Muscle layer of colon (tissue), 2 donors: ENCODE results near the gene SNRNP200.
A peak's percentile ranks its signal among the peaks of the same experiment; 100 is the strongest.
"Not testable (repeated sequence)": the region's sequence is repeated elsewhere in the genome, so short reads cannot be mapped to it uniquely, and the experiment has no call there.

Experiments used
- H3K27ac ChIP-seq: one replicate; pipeline ENCODE4 v1.7.0; 2013; ENCODE audit warnings: low read depth, mild to moderate bottlenecking, low read length, moderate library complexity
- H3K27me3 ChIP-seq, 2 donors: one replicate each; pipeline ENCODE4 v1.7.0; 2013; ENCODE audit warnings: low read length in 2 of 2, mild to moderate bottlenecking in 2 of 2; ENCODE audit not compliant: insufficient read depth in 2 of 2, control insufficient read depth in 1 of 2
- H3K36me3 ChIP-seq: one replicate; pipeline ENCODE4 v1.7.0; 2013; ENCODE audit warnings: mild to moderate bottlenecking, low read length; ENCODE audit not compliant: insufficient read depth
- H3K4me1 ChIP-seq: one replicate; pipeline ENCODE4 v1.7.0; 2013; ENCODE audit warnings: mild to moderate bottlenecking, low read length; ENCODE audit not compliant: insufficient read depth
- H3K4me3 ChIP-seq, 2 donors: one replicate each; pipeline ENCODE4 v1.7.0; 2013; ENCODE audit warnings: low read length in 2 of 2, low read depth in 1 of 2, mild to moderate bottlenecking in 1 of 2, moderate library complexity in 1 of 2
- H3K9ac ChIP-seq: one replicate; pipeline ENCODE4 v1.7.0; 2013; ENCODE audit warnings: low read length
- H3K9me3 ChIP-seq: one replicate; pipeline ENCODE4 v1.7.0; 2013; ENCODE audit warnings: mild to moderate bottlenecking, low read length
- donor health status: abdominal sarcoma.
- donor health status: Adenocarcinoma of cecum.

SNRNP200 gene

DNA sequence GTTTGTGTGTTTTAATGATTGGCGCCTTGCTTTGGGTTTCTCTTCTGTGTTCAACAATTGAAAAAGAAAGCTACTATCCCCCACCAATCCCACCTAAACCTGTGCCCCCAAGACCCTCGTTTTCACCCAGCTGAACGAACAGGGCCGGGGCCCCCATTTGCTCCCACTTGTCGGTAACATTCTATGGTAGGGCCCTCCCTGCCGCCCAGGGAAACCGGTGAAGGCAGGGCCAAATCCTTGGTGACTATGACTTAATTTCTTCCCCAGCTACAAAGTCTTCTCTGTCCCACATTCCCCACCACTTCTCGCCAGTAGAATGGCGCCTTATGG is 598 bp upstream of the SNRNP200 start:
- peak overlapping the region; percentile 67 for H3K9ac ChIP-seq
- no peaks in the 10 kb centered on the region for H3K9me3 ChIP-seq
- peaks cover 27% of the 10 kb centered on the region for H3K36me3 ChIP-seq
- peak overlapping the region; percentile 89 for H3K27ac ChIP-seq
- H3K4me3 ChIP-seq, result peak overlapping the region; percentile 92 to 98
- peaks cover 21% of the 10 kb centered on the region for H3K4me1 ChIP-seq
- no peaks in the 10 kb centered on the region for H3K27me3 ChIP-seq

GRCh38 chr2:96304606-96305005 is 740 bp downstream of the SNRNP200 start:
- Histone ChIP-seq H3K4me3 (peak overlapping the region; percentile 92 to 98), H3K27ac (no peak overlapping the region)

GRCh38 chr2:96301865-96302264 is 3.5 kb downstream of the SNRNP200 start:
- Histone ChIP-seq H3K9ac (no peak overlapping the region), H3K9me3 (no peaks in the 10 kb centered on the region), H3K4me3 (no peak overlapping the region), H3K27ac (no peak overlapping the region), H3K4me1 (peaks cover 21% of the 10 kb centered on the region), H3K36me3 (peaks cover 68% of the 10 kb centered on the region), H3K27me3 (no peaks in the 10 kb centered on the region)

More at GRCh38 chr2:96304606-96305005, 740 bp downstream of the SNRNP200 start:
- Histone ChIP-seq H3K9ac (peak overlapping the region; percentile 81), H3K9me3 (no peaks in the 10 kb centered on the region), H3K36me3 (peaks cover 40% of the 10 kb centered on the region), H3K27me3 (no peaks in the 10 kb centered on the region), H3K4me1 (peaks cover 21% of the 10 kb centered on the region)

GRCh38 chr2:96296925-96297324 is 8.4 kb downstream of the SNRNP200 start:
- H3K36me3 ChIP-seq, result peaks cover 95% of the 10 kb centered on the region
- no peak overlapping the region for H3K9ac ChIP-seq
- H3K27ac ChIP-seq, result no peak overlapping the region
- H3K27me3 ChIP-seq, result no peaks in the 10 kb centered on the region
- H3K4me3 ChIP-seq, result no peak overlapping the region
- no peaks in the 10 kb centered on the region for H3K9me3 ChIP-seq
- H3K4me1 ChIP-seq, result no peaks in the 10 kb centered on the region

DNA sequence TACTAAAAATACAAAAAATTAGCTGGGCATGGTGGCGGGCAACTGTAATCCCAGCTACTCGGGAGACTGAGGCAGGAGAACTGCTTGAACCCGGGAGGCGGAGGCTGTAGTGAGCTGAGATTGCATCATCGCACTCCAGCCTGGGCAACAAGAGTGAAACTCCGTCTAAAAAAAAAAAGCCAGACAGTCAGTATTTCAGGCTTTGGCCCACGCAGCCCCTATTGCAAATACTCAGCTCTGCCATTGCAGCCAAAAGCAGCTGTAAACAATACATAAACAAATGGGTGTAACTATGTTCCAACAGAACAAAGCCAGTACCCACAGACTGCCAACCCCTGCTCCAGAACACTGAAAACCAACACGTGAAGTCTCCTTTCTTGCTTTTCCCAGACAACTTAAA is 11.1 kb downstream of the SNRNP200 start:
- H3K9ac ChIP-seq, H3K9me3 ChIP-seq, H3K4me1 ChIP-seq, H3K27me3 ChIP-seq, H3K4me3 ChIP-seq, H3K27ac ChIP-seq: not testable (repeated sequence)
- H3K36me3 ChIP-seq, result peaks cover 95% of the 10 kb centered on the region

- no peaks in the 10 kb centered on the region for H3K9me3 ChIP-seq
- H3K4me1 ChIP-seq, result no peaks in the 10 kb centered on the region
- no peak overlapping the region for H3K9ac ChIP-seq
- no peak overlapping the region for H3K27ac ChIP-seq
- H3K36me3 ChIP-seq, result peaks cover 95% of the 10 kb centered on the region
- H3K4me3 ChIP-seq, result no peak overlapping the region
- no peaks in the 10 kb centered on the region for H3K27me3 ChIP-seq
Observed at GRCh38 chr2:96291751-96292150, 13.6 kb downstream of the SNRNP200 start.

- Histone ChIP-seq H3K9me3 (no peaks in the 10 kb centered on the region), H3K36me3 (peaks cover 99% of the 10 kb centered on the region), H3K4me1 (no peaks in the 10 kb centered on the region), H3K27me3 (no peaks in the 10 kb centered on the region), H3K4me3 (no peak overlapping the region), H3K27ac (no peak overlapping the region), H3K9ac (no peak overlapping the region)
Observed at GRCh38 chr2:96287273-96287856, 18.0 kb downstream of the SNRNP200 start.

- no peak overlapping the region for H3K4me3 ChIP-seq
- H3K27me3 ChIP-seq, result no peaks in the 10 kb centered on the region
- no peak overlapping the region for H3K9ac ChIP-seq
- no peaks in the 10 kb centered on the region for H3K4me1 ChIP-seq
- no peak overlapping the region for H3K27ac ChIP-seq
- no peaks in the 10 kb centered on the region for H3K9me3 ChIP-seq
- H3K36me3 ChIP-seq, result peaks cover 72% of the 10 kb centered on the region
Observed at GRCh38 chr2:96276787-96277499, 28.4 kb downstream of the SNRNP200 start.

DNA sequence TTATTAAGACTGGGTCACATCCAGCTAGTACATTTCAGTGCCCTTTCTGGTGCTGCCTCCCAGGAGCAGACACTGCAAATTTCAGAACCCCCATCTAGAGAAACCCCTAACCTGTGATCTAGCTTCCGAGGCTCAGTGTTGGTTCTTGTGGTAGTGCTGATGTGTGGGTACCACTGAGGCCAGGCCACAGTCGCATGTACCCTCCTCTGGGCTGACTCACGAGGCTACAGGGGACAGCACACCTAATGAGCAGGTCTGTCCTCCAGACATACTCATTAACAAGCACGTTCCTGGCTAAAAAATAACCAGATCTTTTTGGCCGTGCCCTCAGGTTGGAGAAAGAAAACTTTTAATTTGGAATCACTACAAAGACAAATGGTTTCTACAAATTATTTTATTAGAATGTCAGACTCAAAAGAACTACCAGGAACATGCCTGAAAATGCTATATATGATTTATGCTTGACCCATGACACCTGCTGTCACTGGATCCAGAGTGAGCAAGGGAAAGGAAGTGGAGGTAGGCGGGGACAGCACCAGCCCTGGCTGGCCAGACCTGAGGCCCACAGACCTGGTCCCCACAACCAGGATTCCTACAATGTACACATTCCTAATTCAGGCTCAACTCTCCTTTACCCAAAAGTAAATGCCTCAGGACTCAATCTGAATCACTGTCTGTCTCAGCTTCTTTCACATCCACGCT is 30.8 kb downstream of the SNRNP200 start:
- Histone ChIP-seq H3K27me3 (no peaks in the 10 kb centered on the region), H3K27ac (no peak overlapping the region), H3K36me3 (peaks cover 78% of the 10 kb centered on the region), H3K9ac (no peak overlapping the region), H3K4me3 (no peak overlapping the region), H3K9me3 (no peaks in the 10 kb centered on the region), H3K4me1 (no peaks in the 10 kb centered on the region)

GRCh38 chr2:96273763-96274162 is 31.6 kb downstream of the SNRNP200 start:
- Histone ChIP-seq H3K4me3 (no peak overlapping the region), H3K27me3 (no peaks in the 10 kb centered on the region), H3K27ac (no peak overlapping the region), H3K36me3 (peaks cover 77% of the 10 kb centered on the region), H3K9ac (no peak overlapping the region), H3K9me3 (no peaks in the 10 kb centered on the region), H3K4me1 (no peaks in the 10 kb centered on the region)

GRCh38 chr2:96271995-96272394 is 33.4 kb downstream of the SNRNP200 start:
- Histone ChIP-seq H3K4me1 (peaks cover 6% of the 10 kb centered on the region), H3K36me3 (peaks cover 70% of the 10 kb centered on the region), H3K9ac (no peak overlapping the region), H3K4me3 (no peak overlapping the region), H3K9me3 (no peaks in the 10 kb centered on the region), H3K27me3 (no peaks in the 10 kb centered on the region), H3K27ac (no peak overlapping the region)
